GM21825 (cell line): ENCODE measurements around the gene COL5A1.

Source experiments
- ATAC-seq: cut with Tn5 transposase; IDR thresholded peaks from one replicate; pipeline ENCODE4 v1.9.1; 2021; ENCODE audit warnings: mild to moderate bottlenecking, moderate library complexity; ENCODE audit not compliant: unreplicated experiment

The COL5A1 gene

GRCh38 chr9:134782921-134783698, 141.5 kb downstream of the COL5A1 start:
- no peak for ATAC-seq

- ATAC-seq: no peak
Observed at GRCh38 chr9:134783699-134784039, 142.1 kb downstream of the COL5A1 start.

- no peak for ATAC-seq
Observed at GRCh38 chr9:134784577-134785305, 143.1 kb downstream of the COL5A1 start.

GRCh38 chr9:134785325-134786108, 143.9 kb downstream of the COL5A1 start:
- ATAC-seq: no peak

GRCh38 chr9:134787601-134788531, 146.3 kb downstream of the COL5A1 start:
- ATAC-seq: no peak

- ATAC-seq: no peak
Observed at GRCh38 chr9:134789168-134789567, 147.6 kb downstream of the COL5A1 start.

- no peak for ATAC-seq
Observed at GRCh38 chr9:134791009-134791408, 149.4 kb downstream of the COL5A1 start.

- ATAC-seq: no peak
Observed at GRCh38 chr9:134792627-134793026, 151.0 kb downstream of the COL5A1 start.

GRCh38 chr9:134793288-134794188, 151.9 kb downstream of the COL5A1 start:
- ATAC-seq: no peak

GRCh38 chr9:134794663-134795370, 153.2 kb downstream of the COL5A1 start:
- ATAC-seq: no peak

GRCh38 chr9:134795446-134795845, 153.8 kb downstream of the COL5A1 start:
- ATAC-seq: no peak

GRCh38 chr9:134796882-134797281, 155.3 kb downstream of the COL5A1 start:
- ATAC-seq: no peak

- no peak for ATAC-seq
Observed at GRCh38 chr9:134800791-134801339, 159.3 kb downstream of the COL5A1 start.

- no peak for ATAC-seq
Observed at GRCh38 chr9:134802216-134802795, 160.7 kb downstream of the COL5A1 start.

GRCh38 chr9:134804871-134805270, 163.3 kb downstream of the COL5A1 start:
- ATAC-seq: no peak

GRCh38 chr9:134807716-134808446, 166.3 kb downstream of the COL5A1 start:
- no peak for ATAC-seq

- no peak for ATAC-seq
Observed at GRCh38 chr9:134808447-134808792, 166.8 kb downstream of the COL5A1 start.

- no peak for ATAC-seq
Observed at GRCh38 chr9:134809292-134809691, 167.7 kb downstream of the COL5A1 start.
